HG02943 (cell line): Measurements from ENCODE around the gene NAGK.
A peak's percentile ranks its signal among the peaks of the same experiment; 100 is the strongest.
"Not testable (repeated sequence)": the region's sequence is repeated elsewhere in the genome, so short reads cannot be mapped to it uniquely, and the experiment has no call there.

Experiments
- ATAC-seq: cut with Tn5 transposase; IDR thresholded peaks from one replicate; pipeline ENCODE4 v1.9.1; 2021; ENCODE audit warnings: mild to moderate bottlenecking, low read depth, moderate library complexity; ENCODE audit not compliant: unreplicated experiment

Gene NAGK

DNA sequence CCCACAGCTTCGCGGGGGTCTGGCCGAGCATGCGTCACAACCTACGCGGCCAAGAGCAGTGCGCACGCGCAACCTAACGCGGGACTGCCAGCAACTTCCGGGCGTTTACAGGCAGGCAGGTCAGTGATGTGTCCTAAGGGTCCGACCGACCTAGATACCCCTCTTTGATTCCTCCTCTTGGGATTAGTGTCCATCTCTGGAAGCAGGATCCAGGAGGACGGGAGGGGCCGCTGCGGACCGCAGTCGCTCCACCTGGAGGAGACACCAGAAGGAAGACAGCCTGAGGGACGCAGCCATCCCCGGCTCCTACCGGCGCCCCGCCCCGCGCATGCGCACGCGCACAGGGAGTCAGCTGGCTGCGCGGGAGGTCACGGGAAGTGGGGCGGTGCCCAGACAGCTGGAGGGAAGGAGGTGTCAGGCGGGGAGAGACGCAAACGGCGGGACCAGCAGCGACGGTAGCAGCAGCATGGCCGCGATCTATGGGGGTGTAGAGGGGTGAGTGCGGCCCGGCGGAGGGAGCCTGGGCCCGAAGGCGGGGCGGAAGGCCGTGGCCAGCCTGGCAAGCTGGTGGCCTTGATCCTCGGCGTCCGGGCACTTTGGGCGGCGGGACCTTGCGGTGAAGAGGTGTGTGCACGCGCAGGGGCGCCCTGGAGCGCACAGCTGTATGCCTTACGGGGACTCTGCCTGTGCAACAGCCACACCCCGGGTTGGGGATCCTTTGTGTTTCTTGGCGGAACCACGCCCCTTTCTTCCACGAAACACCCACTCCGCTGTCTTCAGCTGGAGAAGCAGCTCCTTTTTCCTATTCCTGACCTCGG, at the start of gene NAGK:
TSS of gene NAGK (plus strand) at position 431 of the 818 bp plus-strand sequence. CDS start at position 467, 36 bp downstream.
- ATAC-seq = peak; percentile 61

DNA sequence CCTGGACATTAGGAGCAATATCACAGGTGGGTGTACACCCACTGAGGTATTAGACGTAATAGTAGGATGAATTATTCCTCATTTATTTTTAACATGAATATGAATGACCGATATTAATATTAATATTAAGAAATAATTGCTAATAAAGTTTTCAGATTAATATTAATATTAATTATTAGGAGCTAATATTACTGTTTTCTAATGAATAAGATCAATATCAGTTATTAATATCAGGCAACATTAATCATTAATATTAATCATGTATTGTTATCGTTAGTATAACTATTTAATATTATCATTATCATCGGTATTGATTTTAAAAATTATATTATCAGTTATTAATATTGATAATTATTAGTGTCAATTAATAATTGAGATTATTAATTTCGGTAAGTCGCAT, 48.5 kb upstream of the NAGK start:
- not testable (repeated sequence) for ATAC-seq

DNA sequence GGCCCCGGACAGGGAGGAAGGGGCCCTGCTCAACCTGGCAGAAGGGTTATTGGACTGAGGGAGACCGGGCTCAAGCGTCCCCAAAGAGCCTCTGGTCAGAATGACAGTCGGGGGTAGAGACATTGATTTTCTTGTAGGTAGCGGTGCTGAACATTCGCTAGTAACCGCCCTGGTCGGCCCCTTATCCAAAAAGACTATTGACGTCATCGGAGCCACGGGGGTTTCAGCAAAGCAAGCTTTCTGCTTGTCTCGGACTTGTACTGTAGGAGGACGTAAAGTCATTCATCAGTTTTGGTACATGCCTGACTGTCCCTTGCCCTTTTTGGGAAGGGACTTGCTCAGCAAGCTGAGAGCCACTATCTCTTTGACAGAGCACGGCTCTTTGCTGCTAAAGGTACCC, 47.1 kb upstream of the NAGK start:
- not testable (repeated sequence) for ATAC-seq

DNA sequence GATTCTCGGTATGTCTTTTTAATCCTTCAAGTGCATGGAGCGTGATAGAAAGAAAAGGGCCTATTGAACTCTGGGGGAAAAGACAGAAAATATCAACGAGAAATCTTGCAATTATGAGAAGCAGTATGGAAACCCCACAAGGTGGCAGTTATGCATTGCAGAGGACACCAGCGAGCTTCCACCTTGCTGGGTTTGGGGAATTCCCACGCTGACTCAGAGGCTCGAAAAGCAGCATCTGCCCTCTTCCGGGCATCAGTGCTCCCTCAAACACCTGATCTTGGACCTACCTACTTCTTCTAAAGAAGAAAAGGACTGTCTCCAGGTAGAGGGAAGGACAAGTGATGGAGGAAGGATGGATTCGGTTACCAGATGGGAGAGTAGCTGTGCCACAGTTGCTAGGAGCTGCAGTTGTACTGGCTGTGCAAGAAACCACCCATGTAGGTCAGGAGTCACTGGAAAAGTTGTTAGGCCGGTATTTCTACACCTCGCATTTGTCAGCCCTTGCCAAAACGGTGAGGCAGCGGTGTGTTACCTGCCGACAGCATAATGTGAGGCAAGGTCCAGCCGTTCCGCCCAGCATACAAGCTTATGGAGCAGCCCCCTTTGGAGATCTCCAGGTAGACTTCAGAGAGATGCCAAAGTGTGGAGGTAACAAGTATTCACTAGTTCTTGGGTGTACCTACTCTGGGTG, 44.8 kb upstream of the NAGK start:
- ATAC-seq = not testable (repeated sequence)

DNA sequence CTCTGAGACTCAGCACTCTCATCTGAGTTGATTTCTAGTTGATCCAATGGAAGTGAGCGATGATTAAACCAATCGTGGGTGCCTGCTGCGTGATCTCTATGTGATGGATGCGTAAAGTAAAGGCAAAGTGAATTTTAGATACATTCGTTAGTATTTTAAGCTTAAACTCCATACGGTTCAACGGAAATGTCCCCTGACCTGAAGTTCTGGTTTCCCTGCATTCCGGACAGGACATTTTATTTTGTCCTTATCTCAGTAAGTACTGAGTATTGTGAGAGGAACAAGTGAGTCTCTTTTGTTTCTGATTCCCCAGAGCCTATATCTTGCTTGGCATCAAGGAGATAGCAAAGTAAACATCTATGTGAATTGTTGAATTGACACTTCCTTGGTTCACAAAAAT, 32.2 kb upstream of the NAGK start:
- not testable (repeated sequence) for ATAC-seq

DNA sequence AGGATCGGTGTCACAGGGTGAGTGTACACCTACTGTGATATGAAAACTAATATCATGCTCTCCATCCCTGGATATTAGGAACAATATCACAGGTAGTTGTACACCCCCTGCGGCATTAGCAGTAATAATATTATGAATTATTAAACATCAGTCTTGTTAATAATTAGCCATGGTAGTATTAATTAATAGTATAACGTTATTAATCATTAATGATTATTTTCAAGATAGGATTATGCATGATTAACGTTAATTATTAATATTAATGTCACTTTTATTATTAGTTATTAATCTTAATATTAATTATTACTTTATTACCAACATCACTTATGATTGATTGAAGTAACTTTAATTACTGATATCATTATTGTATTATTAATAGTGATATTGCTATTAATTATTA, 26.2 kb upstream of the NAGK start:
- no peak for ATAC-seq

DNA sequence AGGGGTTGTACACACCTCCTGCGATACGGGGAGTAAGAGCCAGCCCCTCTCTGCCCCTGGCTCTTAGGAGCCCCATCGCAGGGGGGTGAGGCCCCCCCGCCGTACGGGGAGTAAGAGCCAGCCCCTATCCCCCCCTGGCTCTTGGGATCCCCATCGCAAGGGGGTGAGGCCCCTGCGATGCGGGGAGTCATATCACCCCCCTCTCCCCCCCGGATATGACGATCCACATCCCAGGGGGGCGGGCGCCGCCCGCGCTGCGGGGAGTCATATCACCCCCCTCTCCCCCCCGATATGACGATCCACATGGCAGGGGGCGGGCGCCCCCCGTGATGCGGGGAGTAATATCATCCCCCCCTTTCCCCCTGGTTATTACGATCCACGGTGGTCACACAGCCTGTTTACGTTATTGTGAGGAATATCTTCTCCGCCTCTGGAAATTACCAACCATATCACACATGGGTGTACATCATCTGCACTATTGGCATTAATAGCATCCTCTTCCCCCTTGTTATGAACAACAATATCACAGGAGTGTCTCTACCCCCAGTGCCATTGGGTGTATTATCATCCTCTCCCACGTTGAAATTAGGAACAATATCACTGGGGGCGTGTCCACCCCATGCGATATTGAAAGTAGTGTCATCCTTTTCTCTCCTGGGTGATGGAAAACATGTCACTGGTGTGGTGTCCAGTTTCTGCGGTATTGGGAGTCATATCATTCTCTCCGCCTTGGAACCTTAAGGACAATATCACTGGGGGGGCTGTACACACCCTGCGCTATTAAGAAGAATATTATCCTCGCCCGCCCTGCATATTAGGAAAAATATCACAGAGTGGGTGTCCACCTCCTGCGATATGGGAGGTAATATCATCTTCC, 24.7 kb upstream of the NAGK start:
- ATAC-seq = no peak

DNA sequence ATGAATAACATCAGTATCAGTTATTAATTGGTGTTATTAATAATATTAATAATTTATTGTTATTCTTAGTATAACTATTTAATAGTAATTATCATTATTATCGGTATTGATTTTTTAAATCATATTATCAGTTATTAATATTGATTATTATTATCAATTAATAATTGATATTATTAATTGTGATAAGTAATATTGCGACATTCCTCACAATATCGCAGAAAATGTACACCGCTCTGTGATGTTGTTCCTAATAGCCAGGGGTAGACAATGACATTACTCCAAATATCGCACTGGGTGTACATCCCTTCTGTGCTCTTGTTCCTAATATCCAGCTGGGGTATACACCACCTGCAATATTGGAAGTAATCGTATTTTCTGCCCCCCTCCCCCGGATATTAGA, 23.3 kb upstream of the NAGK start:
- no peak for ATAC-seq

DNA sequence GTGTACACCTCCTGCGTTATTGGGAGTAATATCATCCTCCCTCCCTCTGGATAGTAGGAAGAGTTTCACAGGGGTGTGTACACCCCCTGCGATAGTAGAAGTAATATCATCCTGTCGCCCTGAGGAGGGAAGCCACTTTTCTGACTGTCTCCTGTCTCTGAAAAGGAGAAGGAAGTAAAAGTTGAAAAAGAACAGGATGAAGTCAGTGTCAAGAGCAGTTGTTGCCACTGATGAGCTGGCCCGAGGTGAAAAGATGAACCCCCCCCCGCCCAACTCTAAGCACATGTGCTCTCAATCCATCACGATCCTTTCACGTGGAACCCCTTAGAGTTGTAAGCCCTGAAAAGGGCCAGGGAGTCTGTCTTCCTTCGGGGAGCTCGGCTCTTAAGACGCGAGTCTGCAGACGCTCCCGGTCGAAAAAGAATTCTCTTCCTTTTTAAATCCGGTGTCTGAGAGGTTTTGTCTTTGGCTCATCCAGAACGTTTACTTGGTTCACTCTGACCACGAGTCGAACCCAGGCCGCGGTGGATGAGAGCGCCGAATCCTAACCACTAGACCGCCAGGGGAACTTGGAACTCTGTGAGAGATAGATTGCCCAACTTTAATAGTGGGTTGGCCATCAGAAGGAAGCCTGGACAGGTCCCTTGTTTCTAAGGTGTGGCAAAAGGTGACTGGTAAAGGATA, 22.4 kb upstream of the NAGK start:
- no peak for ATAC-seq

DNA sequence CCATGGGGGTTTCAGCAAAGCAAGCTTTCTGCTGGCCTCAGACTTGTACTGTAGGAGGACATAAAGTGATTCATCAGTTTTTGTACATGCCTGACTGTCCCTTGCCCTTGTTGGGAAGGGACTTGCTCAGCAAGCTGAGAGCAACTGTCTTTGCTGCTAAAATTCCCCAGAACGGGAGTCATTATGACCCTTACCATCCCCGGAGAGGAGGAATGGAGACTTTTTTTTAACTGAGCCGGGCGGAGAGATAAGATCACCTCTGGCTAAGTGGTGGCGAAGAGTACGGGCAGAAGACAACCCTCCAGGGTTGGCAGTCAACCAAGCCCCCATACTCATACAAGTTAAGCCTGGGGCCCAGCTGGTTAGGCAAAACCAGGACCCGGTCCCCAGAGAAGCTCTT, 20.4 kb upstream of the NAGK start:
- no peak for ATAC-seq

DNA sequence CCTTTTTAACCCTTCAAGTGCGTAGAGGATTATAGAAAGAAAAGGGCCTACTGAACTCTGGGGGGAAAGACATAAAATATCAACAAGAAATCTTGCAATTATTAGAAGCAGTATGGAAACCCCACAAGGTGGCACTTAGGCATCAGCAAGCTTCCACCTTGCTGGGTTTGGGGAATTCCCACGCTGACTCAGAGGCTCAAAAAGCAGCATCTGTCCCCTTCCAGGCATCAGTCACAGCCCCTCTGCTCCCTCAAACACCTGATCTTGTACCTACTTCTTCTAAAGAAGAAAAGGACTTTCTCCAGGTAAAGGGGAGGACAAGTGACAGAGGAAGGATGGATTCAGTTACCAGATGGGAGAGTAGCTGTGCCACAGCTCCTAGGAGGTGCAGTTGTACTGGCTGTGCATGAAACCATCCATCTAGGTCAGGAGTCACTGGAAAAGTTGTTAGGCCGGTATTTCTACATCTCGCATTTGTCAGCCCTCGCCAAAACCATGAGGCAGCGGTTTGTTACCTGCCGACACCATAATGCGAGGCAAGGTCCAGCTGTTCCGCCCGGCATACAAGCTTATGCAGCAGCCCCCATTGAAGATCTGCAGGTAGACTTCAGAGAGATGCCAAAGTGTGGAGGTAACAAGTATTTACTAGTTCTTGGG, 18.6 kb upstream of the NAGK start:
- ATAC-seq = not testable (repeated sequence)

DNA sequence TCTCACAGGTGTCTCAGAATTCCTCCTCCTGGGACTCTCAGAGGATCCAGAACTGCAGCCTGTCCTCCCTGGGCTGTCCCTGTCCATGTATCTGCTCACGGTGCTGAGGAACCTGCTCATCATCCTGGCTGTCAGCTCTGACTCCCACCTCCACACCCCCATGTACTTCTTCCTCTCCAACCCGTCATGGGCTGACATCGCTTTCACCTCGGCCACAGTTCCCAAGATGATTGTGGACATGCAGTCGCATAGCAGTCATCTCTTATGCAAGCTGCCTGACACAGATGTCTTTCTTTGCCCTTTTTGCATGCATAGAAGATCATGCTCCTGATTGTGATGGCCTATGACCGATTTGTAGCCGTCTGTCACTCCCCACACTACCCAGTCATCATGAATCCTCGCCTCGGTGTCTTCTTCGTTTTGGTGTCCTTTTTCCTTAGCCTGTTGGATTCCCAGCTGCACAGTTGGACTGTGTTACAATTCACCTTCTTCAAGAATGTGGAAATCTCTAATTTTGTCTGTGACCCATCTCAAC, 13.2 kb upstream of the NAGK start:
- ATAC-seq = not testable (repeated sequence)

DNA sequence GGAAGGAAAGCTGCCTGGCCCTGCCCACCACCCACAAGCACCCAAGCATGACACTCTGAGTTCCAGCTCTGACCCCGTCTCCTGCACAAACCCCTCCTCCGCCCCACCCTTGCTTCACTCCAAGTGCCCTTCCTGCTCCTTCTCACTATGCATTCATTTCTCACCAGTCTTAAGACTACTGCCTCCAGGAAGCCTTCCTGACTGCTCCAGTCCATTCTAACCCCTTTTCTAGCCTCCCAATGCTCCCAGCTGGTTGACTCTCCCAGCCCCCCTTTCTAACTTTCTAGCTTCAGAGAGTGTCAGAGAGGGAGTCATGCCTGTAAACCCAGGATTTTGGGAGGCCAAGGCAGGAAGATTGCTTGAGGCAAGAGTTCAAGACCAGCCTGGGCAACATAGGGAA, 8.2 kb upstream of the NAGK start:
- ATAC-seq = no peak

DNA sequence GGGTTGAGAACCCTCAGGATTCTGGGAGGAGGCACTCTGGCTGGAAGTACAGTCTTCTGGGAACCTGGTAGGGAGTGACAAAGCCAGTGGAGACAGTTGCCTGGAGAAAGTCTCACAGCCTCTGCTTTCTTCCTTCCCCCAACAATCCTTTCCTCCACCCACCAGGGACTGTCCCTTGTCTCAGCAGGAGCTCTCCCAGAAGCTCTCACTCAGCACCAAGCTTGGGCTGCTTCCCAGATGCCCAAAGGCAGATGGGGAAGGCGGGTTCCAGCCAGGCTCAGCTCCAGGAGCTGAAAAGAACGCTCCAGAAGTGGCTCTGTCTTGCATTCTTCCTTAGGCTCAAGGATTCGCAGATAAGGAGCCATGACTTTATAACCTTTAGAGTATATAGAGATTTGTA, 7.6 kb upstream of the NAGK start:
- no peak for ATAC-seq

DNA sequence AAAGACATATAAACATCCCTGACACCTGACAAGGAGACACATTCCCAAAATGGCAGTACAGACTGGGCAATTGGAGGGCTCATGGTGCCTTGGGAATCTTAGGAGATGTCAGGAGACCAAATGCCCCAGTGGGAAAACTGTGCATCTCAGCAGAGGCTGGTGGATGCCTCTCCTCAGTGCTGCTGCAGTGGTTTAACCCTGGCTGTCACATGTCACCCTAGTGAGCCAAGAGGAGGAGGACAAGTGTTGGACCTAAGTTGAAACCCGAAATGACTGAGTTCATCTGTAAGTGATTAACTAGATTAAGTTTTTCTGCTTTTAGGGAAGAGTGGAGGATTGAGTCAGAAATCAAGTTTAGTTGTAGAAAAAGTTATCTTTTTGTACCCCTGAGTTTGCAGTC, 5.2 kb upstream of the NAGK start:
- ATAC-seq = no peak

DNA sequence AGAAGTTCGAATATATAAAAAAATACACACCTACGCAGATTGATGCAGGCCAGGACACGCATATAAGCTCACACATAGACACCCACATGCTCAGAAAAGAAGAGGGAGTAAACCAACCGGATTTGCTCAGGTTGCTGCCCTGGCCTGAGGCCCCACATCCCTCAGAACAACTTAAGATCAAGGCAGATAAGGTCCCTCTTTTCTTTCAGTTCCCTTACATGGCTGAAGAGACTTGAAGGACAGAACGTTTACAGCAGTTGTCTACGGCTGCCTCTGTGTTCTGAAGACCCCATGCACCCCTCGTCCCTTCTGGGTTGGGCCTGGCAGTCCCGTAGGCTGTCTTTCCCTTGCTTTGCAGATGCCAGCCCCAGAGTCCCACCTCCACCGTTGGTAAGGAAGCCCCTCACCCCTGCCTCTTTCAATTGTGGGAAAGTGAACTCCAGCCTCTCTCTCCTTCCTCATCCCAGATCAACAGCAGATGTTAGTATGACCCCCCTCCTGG, 4.3 kb upstream of the NAGK start:
- no peak for ATAC-seq

DNA sequence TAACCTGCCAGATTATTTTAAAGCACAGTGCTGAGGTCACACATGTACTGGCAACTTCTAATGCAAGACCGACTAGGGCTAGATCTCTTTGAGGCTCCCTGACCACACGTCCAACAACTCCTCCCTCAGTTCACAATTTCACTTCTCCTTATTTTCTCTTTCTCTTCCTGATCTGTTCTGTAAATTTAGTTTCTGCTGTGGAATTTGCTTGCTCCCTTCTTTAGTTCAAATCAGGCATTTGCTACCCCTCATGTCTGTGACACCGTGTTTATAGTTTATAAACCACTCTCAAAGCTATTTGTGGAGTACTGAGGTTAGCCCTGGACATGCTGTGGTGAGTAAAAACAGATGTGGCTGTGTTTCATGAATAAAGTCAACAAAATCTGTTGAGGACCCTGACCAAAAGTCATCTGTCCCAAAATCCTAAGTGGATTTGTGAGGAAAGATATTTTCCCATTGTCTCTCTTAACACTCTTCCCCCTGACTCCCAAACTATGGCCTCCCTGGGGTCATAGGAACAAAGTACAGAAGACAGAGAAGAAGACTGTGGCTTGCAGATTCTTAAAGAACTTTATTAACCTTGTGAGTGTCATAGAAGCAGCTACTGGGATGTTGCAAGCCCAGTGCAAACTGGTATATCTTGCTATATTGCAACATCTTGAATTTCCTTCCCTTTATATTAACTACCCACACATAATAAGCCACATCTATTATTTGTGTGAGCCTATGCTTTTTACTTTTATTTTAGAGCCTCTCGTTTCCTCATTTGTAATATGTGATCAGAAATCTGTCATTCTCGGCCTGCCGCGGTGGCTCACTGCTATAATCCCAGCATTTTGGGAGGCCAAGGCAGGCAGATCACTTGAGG, 3.5 kb upstream of the NAGK start:
- no peak for ATAC-seq

DNA sequence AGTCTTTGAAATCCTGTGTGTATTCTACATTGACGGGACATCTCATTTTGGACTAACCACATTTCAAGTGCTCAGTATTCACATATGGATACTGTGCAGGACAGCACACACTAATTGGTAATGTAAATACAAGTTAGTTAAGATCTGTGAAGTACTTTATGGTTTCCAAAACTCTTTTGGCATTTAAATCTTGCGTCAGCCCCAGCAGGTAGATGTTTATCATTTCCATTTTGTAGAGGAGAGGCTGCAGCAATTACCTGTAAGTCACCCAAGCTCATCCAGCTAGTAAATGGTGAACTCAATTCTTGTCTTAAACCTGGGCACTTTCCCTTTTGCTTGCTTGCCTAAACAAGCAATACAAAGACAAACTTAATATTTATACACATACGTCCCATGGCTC, 1.6 kb upstream of the NAGK start:
- no peak for ATAC-seq
